HEK293T (cell line): ENCODE data around the gene AGPAT4.
"Not testable (repeated sequence)": the region's sequence is repeated elsewhere in the genome, so short reads cannot be mapped to it uniquely, and the experiment has no call there.

Experiments used
- CTCF ChIA-PET: fragments of 350-600 bp; formaldehyde crosslinking; extraction: SDS; loops from one replicate; lab custom pipeline; 2021; ENCODE audit warnings: antibody characterized with exemption, inconsistent platforms; lab: Yijun Ruan, JAX
- POLR2A ChIA-PET: fragments of 350-600 bp; formaldehyde crosslinking; extraction: SDS; loops from one replicate; lab custom pipeline; 2020; ENCODE audit warnings: antibody characterized with exemption, inconsistent platforms; lab: Yijun Ruan, JAX
- DNase-seq: peaks from one replicate; pipeline ENCODE4 v3.0.0; 2012; ENCODE audit warnings: mixed read lengths; ENCODE audit errors: extremely low spot score
- ARNT ChIP-seq: fragments of 450-650 bp; IDR thresholded peaks from 2 replicates; pipeline ENCODE4 v1.6.1; 2017; ENCODE audit warnings: mild to moderate bottlenecking
- BHLHE40 ChIP-seq: fragments of 450-650 bp; IDR thresholded peaks from 2 replicates; pipeline ENCODE4 v1.6.1; 2016; ENCODE audit warnings: mild to moderate bottlenecking, moderate library complexity, borderline replicate concordance
- CTBP1 ChIP-seq: fragments of 450-650 bp; IDR thresholded peaks from 2 replicates; pipeline ENCODE4 v1.6.1; 2016; ENCODE audit warnings: borderline replicate concordance
- ELF4 ChIP-seq: fragments of 450-650 bp; IDR thresholded peaks from 2 replicates; pipeline ENCODE4 v1.6.1; 2017; ENCODE audit warnings: antibody characterized with exemption
- FOXA1 ChIP-seq: fragments of 450-650 bp; IDR thresholded peaks from 2 replicates; pipeline ENCODE4 v1.6.1; 2016; ENCODE audit warnings: mild to moderate bottlenecking
- FOXK2 ChIP-seq: fragments of 450-650 bp; IDR thresholded peaks from 2 replicates; pipeline ENCODE4 v1.6.1; 2016; ENCODE audit warnings: mild to moderate bottlenecking
- FOXM1 ChIP-seq: fragments of 450-650 bp; IDR thresholded peaks from 2 replicates; pipeline ENCODE4 v1.6.1; 2017; ENCODE audit warnings: mild to moderate bottlenecking, borderline replicate concordance
- HDGF ChIP-seq: fragments of 450-650 bp; IDR thresholded peaks from 2 replicates; pipeline ENCODE4 v1.6.1; 2017; ENCODE audit warnings: antibody characterized with exemption, borderline replicate concordance
- L3MBTL2 ChIP-seq: fragments of 450-650 bp; conservative IDR thresholded peaks from 2 replicates; pipeline ENCODE4 v1.6.1; 2016; ENCODE audit warnings: mild to moderate bottlenecking
- LEF1 ChIP-seq: fragments of 450-650 bp; IDR thresholded peaks from 2 replicates; pipeline ENCODE4 v1.6.1; 2017; ENCODE audit warnings: mild to moderate bottlenecking, borderline replicate concordance
- NFRKB ChIP-seq: fragments of 450-650 bp; IDR thresholded peaks from 2 replicates; pipeline ENCODE4 v1.6.1; 2016; ENCODE audit warnings: mild to moderate bottlenecking, moderate library complexity
- SP1 ChIP-seq: fragments of 450-650 bp; IDR thresholded peaks from 2 replicates; pipeline ENCODE4 v1.6.1; 2017
- SUZ12 ChIP-seq: fragments of 450-650 bp; IDR thresholded peaks from 2 replicates; pipeline ENCODE4 v1.6.1; 2016; ENCODE audit warnings: mild to moderate bottlenecking
- TARDBP ChIP-seq: fragments of 450-650 bp; IDR thresholded peaks from 2 replicates; pipeline ENCODE4 v1.6.1; 2016
- ZNF384 ChIP-seq: fragments of 450-650 bp; IDR thresholded peaks from 2 replicates; pipeline ENCODE4 v1.6.1; 2016
- TF ChIP-seq, protein P1 (sequence below): fragments of 450-650 bp; IDR thresholded peaks from 2 replicates; pipeline ENCODE4 v1.6.1; 2016

The AGPAT4 gene, protein sequence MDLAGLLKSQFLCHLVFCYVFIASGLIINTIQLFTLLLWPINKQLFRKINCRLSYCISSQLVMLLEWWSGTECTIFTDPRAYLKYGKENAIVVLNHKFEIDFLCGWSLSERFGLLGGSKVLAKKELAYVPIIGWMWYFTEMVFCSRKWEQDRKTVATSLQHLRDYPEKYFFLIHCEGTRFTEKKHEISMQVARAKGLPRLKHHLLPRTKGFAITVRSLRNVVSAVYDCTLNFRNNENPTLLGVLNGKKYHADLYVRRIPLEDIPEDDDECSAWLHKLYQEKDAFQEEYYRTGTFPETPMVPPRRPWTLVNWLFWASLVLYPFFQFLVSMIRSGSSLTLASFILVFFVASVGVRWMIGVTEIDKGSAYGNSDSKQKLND

DNA sequence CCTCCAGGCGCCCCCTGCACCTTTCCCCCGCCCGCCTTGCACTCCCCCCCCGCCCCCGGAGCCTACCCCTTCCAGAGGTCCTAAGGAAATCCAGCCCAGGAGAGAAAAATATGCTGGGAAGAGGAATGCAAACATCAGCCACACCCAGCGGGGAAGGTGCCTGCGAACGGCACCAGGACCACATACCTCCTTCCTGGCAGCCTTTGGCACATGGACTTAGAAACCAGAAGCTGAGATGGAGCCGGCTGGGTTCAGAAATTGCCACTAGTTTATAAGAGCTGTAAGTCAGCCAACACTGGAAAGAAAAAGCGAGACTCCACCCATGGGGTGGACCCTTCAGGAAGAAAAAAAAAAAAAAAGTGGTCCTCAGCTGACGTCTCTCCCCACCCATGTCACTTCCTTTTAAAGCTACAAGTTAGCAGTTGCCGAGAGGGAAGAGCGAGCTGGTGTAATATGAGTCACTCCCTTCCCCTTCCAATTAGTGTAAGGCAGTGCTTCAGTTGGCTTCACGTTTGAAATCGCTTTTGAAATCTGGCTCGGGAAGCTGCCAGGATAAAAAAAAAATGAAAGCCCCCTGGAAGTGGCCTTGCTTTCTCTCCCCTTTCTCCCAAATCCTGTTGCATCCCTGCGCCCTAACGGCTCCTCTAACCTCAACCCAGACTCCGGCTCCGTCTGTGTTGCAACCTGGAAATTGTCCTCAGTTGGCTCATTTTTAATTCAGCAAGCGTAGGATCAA, at the start of gene AGPAT4:
TSS of gene AGPAT4 (minus strand) at position 310 of the 736 bp plus-strand sequence. CDS start 41,848 bp downstream, outside the sequence.
- TF ChIP-seq FOXK2 (no peak), ELF4 (no peak), FOXM1 (no peak), HDGF (no peak), FOXA1 (no peak), ZNF384 (peak; percentile 100), SUZ12 (no peak), ARNT (no peak), BHLHE40 (no peak), SP1 (no peak), TARDBP (no peak), L3MBTL2 (no peak), NFRKB (no peak), CTBP1 (no peak), LEF1 (no peak)
- TF ChIP-seq, protein P1, sequence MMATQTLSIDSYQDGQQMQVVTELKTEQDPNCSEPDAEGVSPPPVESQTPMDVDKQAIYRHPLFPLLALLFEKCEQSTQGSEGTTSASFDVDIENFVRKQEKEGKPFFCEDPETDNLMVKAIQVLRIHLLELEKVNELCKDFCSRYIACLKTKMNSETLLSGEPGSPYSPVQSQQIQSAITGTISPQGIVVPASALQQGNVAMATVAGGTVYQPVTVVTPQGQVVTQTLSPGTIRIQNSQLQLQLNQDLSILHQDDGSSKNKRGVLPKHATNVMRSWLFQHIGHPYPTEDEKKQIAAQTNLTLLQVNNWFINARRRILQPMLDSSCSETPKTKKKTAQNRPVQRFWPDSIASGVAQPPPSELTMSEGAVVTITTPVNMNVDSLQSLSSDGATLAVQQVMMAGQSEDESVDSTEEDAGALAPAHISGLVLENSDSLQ = peak; percentile 82
- CTCF ChIA-PET = interaction anchor here (1.6 kb wide), 1 partner anchor 97 kb away, joined by 4 read pairs; no protein-coding TSS in a partner anchor
- DNase-seq = peak; percentile 92
- POLR2A ChIA-PET = interaction anchor here (0.6 to 2.2 kb wide), 12 partner anchors 13 to 312 kb away, joined by 3 to 9 read pairs (median 3); partner anchors contain the start of gene MAP3K4

DNA sequence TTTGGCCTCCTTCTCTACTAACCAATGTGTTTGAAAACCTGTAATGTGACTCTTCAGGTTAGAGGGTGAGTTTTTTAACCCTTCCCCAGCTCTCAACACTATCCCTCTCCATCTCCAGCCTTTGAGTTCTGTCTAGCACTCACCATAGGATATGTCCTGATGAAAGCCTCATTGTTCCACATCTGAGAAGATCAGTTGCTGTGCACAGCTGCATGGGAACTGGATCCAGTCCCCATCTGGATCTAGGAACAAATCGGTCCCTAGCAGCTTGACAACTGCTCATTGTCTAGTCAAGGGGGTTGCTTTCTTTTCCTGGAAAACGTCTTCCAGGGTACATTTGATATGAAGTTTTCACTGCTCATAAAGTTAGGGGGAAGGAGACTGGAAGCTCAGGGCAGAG, 45.4 kb upstream of the AGPAT4 start:
- ChIA-PET CTCF (no interaction called here), POLR2A (no interaction called here)
- TF ChIP-seq ELF4 (no peak), TARDBP (no peak), HDGF (no peak), LEF1 (no peak), SP1 (no peak), CTBP1 (no peak), FOXK2 (no peak), ARNT (no peak), FOXA1 (no peak), L3MBTL2 (no peak)
- TF ChIP-seq, protein P1 = no peak
- no peak for DNase-seq

DNA sequence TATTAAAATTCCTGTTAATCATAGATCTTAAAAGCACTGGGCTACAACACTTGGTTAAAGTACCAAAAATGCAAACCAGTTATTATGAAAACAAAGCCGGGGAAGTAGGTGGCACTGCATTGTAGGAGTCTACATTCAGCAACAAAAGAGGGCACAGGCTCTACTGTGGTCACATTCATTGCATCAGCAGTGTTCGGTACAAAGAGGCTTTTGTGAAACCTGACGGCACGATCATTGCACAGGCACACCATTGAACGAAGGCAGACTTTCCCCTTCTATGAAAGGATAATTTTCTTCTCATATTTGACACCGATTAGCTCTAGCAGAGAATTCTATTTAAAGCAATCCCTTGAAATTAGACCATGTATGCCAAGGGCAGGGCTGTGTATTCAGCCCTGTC, 44.6 kb upstream of the AGPAT4 start:
- TF ChIP-seq BHLHE40 (no peak), HDGF (no peak), TARDBP (no peak), FOXM1 (no peak), FOXA1 (no peak), L3MBTL2 (no peak), NFRKB (no peak), ZNF384 (no peak), LEF1 (no peak), CTBP1 (no peak), ELF4 (no peak), FOXK2 (no peak), ARNT (no peak), SUZ12 (no peak), SP1 (no peak)
- TF ChIP-seq, protein P1 = no peak
- POLR2A ChIA-PET = no interaction called here
- CTCF ChIA-PET = no interaction called here
- no peak for DNase-seq

DNA sequence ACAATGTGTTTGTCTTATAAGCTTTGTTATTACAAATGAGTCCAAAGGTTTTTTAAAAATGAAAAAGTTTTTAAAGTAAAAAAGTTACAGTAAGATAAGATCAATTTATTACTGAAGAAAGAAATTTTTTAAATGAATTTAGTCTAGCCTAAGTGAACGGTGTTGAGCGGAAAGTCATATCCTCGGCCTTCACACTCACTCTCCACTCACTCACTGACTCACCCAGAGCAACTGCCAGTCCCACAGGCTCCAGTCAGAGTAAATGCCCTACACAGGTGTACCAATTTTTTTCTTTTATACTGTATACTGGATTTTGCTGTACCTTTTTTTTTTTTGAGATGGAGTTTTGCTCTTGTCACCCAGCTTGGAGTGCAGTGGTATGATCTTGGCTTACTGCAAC, 42.7 kb upstream of the AGPAT4 start:
- TF ChIP-seq FOXK2 (no peak), FOXM1 (no peak), HDGF (no peak), CTBP1 (no peak), SP1 (no peak), ZNF384 (no peak), BHLHE40 (no peak), LEF1 (no peak), FOXA1 (no peak), L3MBTL2 (no peak), SUZ12 (no peak), ARNT (no peak), ELF4 (no peak), TARDBP (no peak), NFRKB (no peak)
- TF ChIP-seq, protein P1 = no peak
- POLR2A ChIA-PET = no interaction called here
- DNase-seq = no peak
- CTCF ChIA-PET = no interaction called here

DNA sequence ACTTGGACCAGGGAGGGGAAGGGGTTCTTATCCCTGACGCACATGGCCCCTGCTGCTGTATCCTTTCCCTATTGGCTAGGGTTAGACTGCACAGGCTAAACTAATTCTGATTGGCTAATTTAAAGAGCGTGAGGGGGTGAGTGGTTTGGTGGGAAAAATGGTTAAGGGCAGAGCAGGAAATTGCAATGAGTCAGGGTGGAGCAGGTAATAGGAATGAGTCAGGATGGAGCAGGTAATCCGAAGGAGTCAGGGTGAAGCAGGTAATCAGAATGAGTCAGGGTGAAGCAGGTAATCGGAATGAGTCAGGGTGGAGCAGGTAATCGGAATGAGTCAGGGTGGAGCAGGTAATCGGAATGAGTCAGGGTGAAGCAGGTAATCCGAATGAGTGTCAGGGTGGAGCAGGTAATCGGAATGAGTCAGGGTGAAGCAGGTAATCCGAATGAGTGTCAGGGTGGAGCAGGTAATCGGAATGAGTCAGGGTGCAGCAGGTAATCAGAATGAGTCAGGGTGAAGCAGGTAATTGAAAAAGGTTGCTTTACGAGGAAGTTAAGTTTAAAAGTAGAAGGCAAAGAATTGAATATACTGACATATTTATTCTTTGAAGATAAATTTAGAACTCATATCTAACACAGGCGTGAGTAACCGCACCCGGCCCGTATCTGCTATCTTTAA, 41.5 kb upstream of the AGPAT4 start:
- DNase-seq, POLR2A ChIA-PET, CTCF ChIA-PET: not testable (repeated sequence)

DNA sequence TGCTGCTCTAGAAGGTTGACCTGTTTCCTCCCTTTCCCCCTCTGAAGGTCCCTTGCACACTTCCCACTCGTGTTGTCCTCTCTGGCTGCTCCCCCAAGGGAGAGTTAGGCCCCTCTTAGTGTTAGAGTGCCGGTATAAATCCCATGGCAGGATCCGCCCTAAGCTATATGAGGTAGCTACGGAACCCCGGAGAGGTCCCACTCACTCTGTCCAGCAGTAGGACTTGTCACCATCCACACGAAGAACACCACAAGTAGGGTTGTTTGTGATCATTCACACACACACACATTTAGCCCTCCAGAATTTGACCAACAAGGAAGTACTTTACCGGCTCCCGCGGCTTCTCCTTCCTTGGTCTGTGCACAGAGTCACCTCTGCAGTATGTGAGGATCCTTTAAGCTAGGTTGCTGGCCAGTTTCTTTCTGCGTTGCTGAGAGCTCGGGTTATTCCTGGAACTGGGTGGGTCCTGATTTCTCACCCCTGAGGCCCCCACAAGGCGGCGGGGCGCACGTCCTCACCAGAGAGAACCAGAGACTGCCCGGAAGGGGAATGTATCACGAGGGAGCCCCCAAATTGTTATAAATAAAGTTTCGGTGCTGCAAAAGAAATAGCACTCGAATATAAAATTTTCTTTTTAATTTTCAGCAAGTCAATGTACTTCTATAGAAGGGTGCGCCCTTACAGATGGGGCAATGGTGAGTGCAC, 40.8 kb upstream of the AGPAT4 start:
- DNase-seq, POLR2A ChIA-PET, CTCF ChIA-PET: not testable (repeated sequence)
